A549 (cell line): ENCODE results near the gene ACER1. TPM values are rescaled to one million over a fixed set of nuclear protein-coding genes. Genes with fewer than 3 reads are reported as not detected.

Source experiments
- ATAC-seq, 2 experiments: fragments of 200-7000 bp in 1 of 2; fragments of >200 bp in 1 of 2; cut with Nextera tagmentation in 1 of 2; cut with Tn5 transposase in 1 of 2; 3 replicates each; pipeline versions ENCODE4 v1.8.0 to v1.9.1; 2018 to 2020; ENCODE audit warnings: mild to moderate bottlenecking in 1 of 2, moderate library complexity in 1 of 2
- CTCF ChIA-PET: fragments of 300-600 bp; sonication (Branson Sonifier 250); formaldehyde crosslinking; extraction: SDS; loops from one replicate; lab custom pipeline; 2021; ENCODE audit warnings: antibody characterized with exemption, inconsistent platforms; lab: Yijun Ruan, JAX
- POLR2A ChIA-PET: fragments of 350-600 bp; formaldehyde crosslinking; extraction: SDS; loops from one replicate; lab custom pipeline; 2021; ENCODE audit warnings: antibody characterized with exemption, inconsistent platforms; lab: Yijun Ruan, JAX
- DNase-seq, 2 experiments: peaks; one replicate each; pipeline versions ENCODE4 v3.0.0 to v3.0.0-alpha.2; 2011 to 2016; ENCODE audit warnings: low read depth in 1 of 2, low spot score in 1 of 2
- FAIRE-seq: peaks from 2 replicates; lab custom pipeline; 2011; peaks lifted over from hg19 to GRCh38; lab: Jason Lieb, UNC
- H3K27ac ChIP-seq, 2 experiments: fragments of >200 bp; sonication (Bioruptor Twin); formaldehyde crosslinking; 3 replicates each; pipeline ENCODE4 v1.5.1; 2016 to 2017
- H3K4me1 ChIP-seq: fragments of >200 bp; sonication (Bioruptor Twin); formaldehyde crosslinking; 3 replicates; pipeline ENCODE4 v1.6.1; 2016
- H3K4me2 ChIP-seq: fragments of >200 bp; sonication (Bioruptor Twin); formaldehyde crosslinking; 3 replicates; pipeline ENCODE4 v1.6.1; 2016
- H3K4me3 ChIP-seq: fragments of >200 bp; sonication (Bioruptor Twin); formaldehyde crosslinking; 3 replicates; pipeline ENCODE4 v1.5.1; 2016
- H3K9me3 ChIP-seq: fragments of >200 bp; sonication (Bioruptor Twin); formaldehyde crosslinking; 3 replicates; pipeline ENCODE4 v1.6.1; 2016
- CEBPB ChIP-seq, 2 experiments: fragments of >200 bp in 1 of 2; sonication (Bioruptor Twin) in 1 of 2; formaldehyde crosslinking in 1 of 2; IDR thresholded peaks; 2 replicates each; pipeline ENCODE4 v1.6.1; 2012 to 2016
- CHD2 ChIP-seq: fragments of 150-350 bp; IDR thresholded peaks from 2 replicates; pipeline ENCODE4 v1.6.1; 2014; ENCODE audit warnings: low read length; ENCODE audit not compliant: partially characterized antibody
- CHD4 ChIP-seq: fragments of 200-600 bp; sonication (generic); IDR thresholded peaks from 2 replicates; pipeline ENCODE4 v1.6.1; 2016; ENCODE audit warnings: antibody characterized with exemption, mild to moderate bottlenecking, borderline replicate concordance
- CTCF ChIP-seq: fragments of >200 bp; sonication (Bioruptor Twin); formaldehyde crosslinking; IDR thresholded peaks from 3 replicates; pipeline ENCODE4 v1.5.1; 2016
- ESRRA ChIP-seq: fragments of 150-350 bp; IDR thresholded peaks from 2 replicates; pipeline ENCODE4 v1.6.1; 2014; ENCODE audit warnings: mild to moderate bottlenecking, low read length, borderline replicate concordance
- GATA3 ChIP-seq: IDR thresholded peaks from 2 replicates; pipeline ENCODE4 v1.6.1; 2012; ENCODE audit warnings: borderline replicate concordance
- HDAC2 ChIP-seq: fragments of 200-600 bp; sonication (generic); IDR thresholded peaks from 2 replicates; pipeline ENCODE4 v1.6.1; 2016
- HOXA7 ChIP-seq: fragments of 250-450 bp; sonication (Bioruptor Pico); IDR thresholded peaks from 2 replicates; pipeline ENCODE4 v1.5.0; 2020; ENCODE audit warnings: mild to moderate bottlenecking, moderate library complexity
- HOXB5 ChIP-seq: fragments of 250-450 bp; sonication (Bioruptor Pico); IDR thresholded peaks from 2 replicates; pipeline ENCODE4 v1.5.0; 2020; ENCODE audit warnings: mild to moderate bottlenecking, moderate library complexity
- KDM1A ChIP-seq: fragments of 200-600 bp; sonication (generic); IDR thresholded peaks from 2 replicates; pipeline ENCODE4 v1.6.1; 2016; ENCODE audit warnings: low read depth, mild to moderate bottlenecking
- NPAS2 ChIP-seq: fragments of 250-450 bp; sonication (Bioruptor Pico); IDR thresholded peaks from 2 replicates; pipeline ENCODE4 v1.8.0; 2022; ENCODE audit warnings: mild to moderate bottlenecking, moderate library complexity, borderline replicate concordance
- PBX3 ChIP-seq: IDR thresholded peaks from 2 replicates; pipeline ENCODE4 v1.6.1; 2012
- PHF8 ChIP-seq: fragments of 200-600 bp; sonication (generic); IDR thresholded peaks from 2 replicates; pipeline ENCODE4 v1.6.1; 2016; ENCODE audit warnings: low read depth, mild to moderate bottlenecking, antibody characterized with exemption, moderate library complexity, borderline replicate concordance
- RCOR1 ChIP-seq: fragments of 150-350 bp; IDR thresholded peaks from 2 replicates; pipeline ENCODE4 v1.6.1; 2014; ENCODE audit warnings: antibody characterized with exemption, low read length, low read depth
- REST ChIP-seq: fragments of 200-600 bp; sonication (generic); IDR thresholded peaks from 2 replicates; pipeline ENCODE4 v1.6.1; 2016; ENCODE audit warnings: antibody characterized with exemption, mild to moderate bottlenecking, moderate library complexity
- RNF2 ChIP-seq: fragments of 200-600 bp; sonication (generic); IDR thresholded peaks from 2 replicates; pipeline ENCODE4 v1.6.1; 2016; ENCODE audit warnings: low read depth, mild to moderate bottlenecking, antibody characterized with exemption, moderate library complexity, borderline replicate concordance
- SMC3 ChIP-seq: fragments of >200 bp; sonication (Bioruptor Twin); formaldehyde crosslinking; IDR thresholded peaks from 3 replicates; pipeline ENCODE4 v1.6.1; 2018; ENCODE audit warnings: inconsistent platforms
- SREBF2 ChIP-seq: fragments of 450-650 bp; IDR thresholded peaks from 2 replicates; pipeline ENCODE4 v1.6.1; 2014; ENCODE audit warnings: mild to moderate bottlenecking, moderate library complexity
- ZFP36 ChIP-seq: fragments of 450-650 bp; IDR thresholded peaks from 2 replicates; pipeline ENCODE4 v1.6.1; 2014; ENCODE audit warnings: borderline replicate concordance; ENCODE audit not compliant: partially characterized antibody
- ZNF302 ChIP-seq: fragments of 250-450 bp; sonication (Bioruptor Pico); IDR thresholded peaks from 2 replicates; pipeline ENCODE4 v1.9.0; 2021; ENCODE audit warnings: inconsistent platforms, mild to moderate bottlenecking, moderate library complexity
- ZSCAN20 ChIP-seq: fragments of 250-450 bp; sonication (Bioruptor Pico); IDR thresholded peaks from 2 replicates; pipeline ENCODE4 v1.8.0; 2022; ENCODE audit warnings: mild to moderate bottlenecking, moderate library complexity
- WGBS: methylation state at CpG from one replicate; pipeline ENCODE4 v1.1.6; 2017; ENCODE audit errors: missing lambda C conversion rate; 5-methylcytosine and 5-hydroxymethylcytosine counted together
- polyA plus RNA-seq, 4 experiments: library from polyadenylated mRNA; depleted of rRNA in 3 of 4; stranded (reverse); fragments of >200 nt; fragmentation: RNase III in 1 of 4; extraction: RNeasy Plus Mini Kit Qiagen cat#74134 plus additional on column Dnase treatment in 1 of 4; gene quantifications; 2 replicates in 3 of 4; 3 replicates in 1 of 4; pipeline ENCODE4 v1.2.3, GENCODE V29; 2011 to 2017

Gene ACER1
- polyA plus RNA-seq, 2 of the 4 experiments (the other 2 are of a cell fraction), result not detected

- POLR2A ChIA-PET, result no interaction called here
- FAIRE-seq (no peak), DNase-seq (no peak), ATAC-seq (no peak)
- Histone ChIP-seq H3K4me3 (no peak overlapping the region), H3K4me1 (no peaks in the 10 kb centered on the region), H3K9me3 (no peaks in the 10 kb centered on the region), H3K4me2 (no peak overlapping the region), H3K27ac (no peak overlapping the region)
- CTCF ChIA-PET, result no interaction called here
- no peak for TF ChIP-seq GATA3
- no peak for TF ChIP-seq HOXB5 (CRISPR knock-in tag)
- TF ChIP-seq HOXA7, result no peak
- peak; percentile 53 for TF ChIP-seq ZFP36
- WGBS, result 75% methylated on average over 6 of the region's 6 CpGs
These were observed 1.3 kb upstream of the ACER1 start for GRCh38 chr19:6334490-6335285.

- ChIA-PET CTCF (interaction anchor here (1.0 kb wide), 1 partner anchor 8 kb away, joined by 3 read pairs; no protein-coding TSS in a partner anchor), POLR2A (no interaction called here)
- ATAC-seq, result no peak
- Histone ChIP-seq H3K27ac (no peak overlapping the region), H3K4me2 (no peak overlapping the region), H3K4me1 (no peaks in the 10 kb centered on the region), H3K9me3 (no peaks in the 10 kb centered on the region)
- no peak for DNase-seq
- FAIRE-seq, result no peak
- 54% methylated on average over 5 of the region's 5 CpGs for WGBS
- TF ChIP-seq NPAS2 (CRISPR knock-in tag) (no peak), HOXB5 (CRISPR knock-in tag) (no peak), PBX3 (no peak), PHF8 (no peak), CHD2 (no peak)
- TF ChIP-seq, all 56 proteins: peak for 0
- no peak overlapping the region for H3K4me3 ChIP-seq
These were observed 6.6 kb downstream of the ACER1 start for GRCh38 chr19:6326815-6327214.

- FAIRE-seq, result no peak
- POLR2A ChIA-PET, result interaction anchor here (0.6 kb wide), 1 partner anchor 33 kb away, joined by 7 read pairs; no protein-coding TSS in a partner anchor
- ATAC-seq, result no peak
- Histone ChIP-seq H3K4me1 (no peaks in the 10 kb centered on the region), H3K27ac (no peak overlapping the region), H3K4me3 (no peak overlapping the region), H3K9me3 (no peaks in the 10 kb centered on the region), H3K4me2 (no peak overlapping the region)
- DNase-seq, result no peak
- CTCF ChIA-PET, result no interaction called here
- TF ChIP-seq SREBF2 (no peak), RNF2 (no peak), KDM1A (no peak), RCOR1 (no peak), REST (no peak), ZNF302 (no peak), ESRRA (no peak), CEBPB (IDR thresholded peaks at IDR 0.05) (no peak), ZSCAN20 (CRISPR knock-in tag) (no peak), CTCF (no peak), SMC3 (no peak), CHD4 (no peak), HDAC2 (no peak)
- WGBS, result 52% methylated on average over 4 of the region's 4 CpGs
These were observed 7.8 kb downstream of the ACER1 start for GRCh38 chr19:6325614-6326013.
